GM13976 (cell line): ENCODE results near the gene CPT1B.

ENCODE experiments used
- DNase-seq: peaks from one replicate; pipeline ENCODE4 v3.0.0; 2012; ENCODE audit warnings: low spot score
- CTCF ChIP-seq: IDR thresholded peaks from 2 replicates; pipeline ENCODE4 v1.5.1; 2012; ENCODE audit warnings: borderline replicate concordance, mild to moderate bottlenecking; ENCODE audit not compliant: insufficient read depth; ENCODE audit errors: extremely low read depth, missing control alignments, control extremely low read depth
- in situ Hi-C: fragments of 300-500 bp; cut with MboI; formaldehyde crosslinking; loops from one replicate; pipeline ENCODE4 v1.12.0; 2022; ENCODE audit warnings: low sequenced_read_pairs, mixed read lengths, inconsistent platforms; ENCODE audit not compliant: unreplicated experiment

The CPT1B gene

GRCh38 chr22:50605613-50606074 lies 27.4 kb upstream of the CPT1B start:
- in situ Hi-C loops = no loop called here
- DNase-seq = peak; percentile 39
- TF ChIP-seq CTCF = no peak

GRCh38 chr22:50605002-50605612 lies 26.9 kb upstream of the CPT1B start:
- peak; percentile 31 for DNase-seq
- in situ Hi-C loops = no loop called here
- no peak for TF ChIP-seq CTCF

GRCh38 chr22:50604256-50605001 lies 26.2 kb upstream of the CPT1B start:
- in situ Hi-C loops = no loop called here
- DNase-seq = peak; percentile 22
- TF ChIP-seq CTCF = no peak

- in situ Hi-C loops = no loop called here
- DNase-seq = peak; percentile 39
- no peak for TF ChIP-seq CTCF
Observed at GRCh38 chr22:50603511-50604255, 25.5 kb upstream of the CPT1B start.

GRCh38 chr22:50602338-50602700 lies 24.1 kb upstream of the CPT1B start:
- in situ Hi-C loops = no loop called here
- TF ChIP-seq CTCF = no peak
- DNase-seq = no peak

GRCh38 chr22:50601669-50602337 lies 23.6 kb upstream of the CPT1B start:
- TF ChIP-seq CTCF = no peak
- peak; percentile 40 for DNase-seq
- in situ Hi-C loops = no loop called here
